Measurements from ENCODE around the gene TOMM20. TPM values are rescaled to one million over a fixed set of nuclear protein-coding genes. Genes with fewer than 3 reads are reported as not detected.

TOMM20 gene
- total and polyA plus RNA-seq, 2 donors (not counting 1 experiment from before 2014, with no cell fraction given), result 25.0 to 77.3 TPM

DNA sequence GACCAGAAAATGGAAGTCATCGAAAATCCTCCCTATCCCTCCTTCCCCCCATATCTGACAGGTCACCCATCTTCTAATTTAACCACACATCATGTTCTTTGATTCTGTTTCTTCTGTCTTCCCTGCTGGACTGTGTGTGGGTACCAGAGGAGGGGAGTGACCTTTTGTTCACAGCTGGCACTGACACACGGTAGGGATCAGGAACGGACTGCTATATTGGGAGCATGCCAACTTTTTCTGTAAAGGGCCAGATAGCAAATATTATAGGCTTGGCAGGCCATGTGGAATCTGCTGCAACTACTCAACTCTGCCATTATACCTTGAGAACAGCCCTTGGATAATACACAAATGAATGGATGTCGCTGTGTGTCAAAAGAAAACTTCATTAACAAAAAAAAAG, 7.5 kb upstream of the TOMM20 start:
- H4K20me1 ChIP-seq (ENCODE audit: control insufficient read depth, insufficient read depth, low read length, poor library complexity, severe bottlenecking), result peaks cover 8% of the 10 kb centered on the region
- ChIA-PET POLR2A (no interaction called here), CTCF (no interaction called here)
- H3K27me3 ChIP-seq (replicated peaks in 1 of 4; ENCODE audit: control extremely low read depth in 1 of 4, control insufficient read depth in 3 of 4, insufficient read depth in 4 of 4, low read length in 3 of 4), result no peaks in the 10 kb centered on the region
- DNase-seq (no peak), ATAC-seq (ENCODE audit: low read depth) (no peak)
- H3K27me3 Mint-ChIP-seq, result no peaks in the 10 kb centered on the region
- H3K4me1 Mint-ChIP-seq, result no peaks in the 10 kb centered on the region
- no peak overlapping the region for H3K9ac ChIP-seq (ENCODE audit: low read length)
- H3K27ac ChIP-seq (ENCODE audit: low read length in 2 of 2), result no peak overlapping the region
- intact Hi-C loops (cut with micrococcal nuclease), result no loop called here
- H3K27ac Mint-ChIP-seq, result no peak overlapping the region
- H3K36me3 ChIP-seq (replicated peaks in 1 of 2; ENCODE audit: control extremely low read depth in 1 of 2, control insufficient read depth in 1 of 2, extremely low read depth in 1 of 2, insufficient read depth in 2 of 2, low read length in 1 of 2), result peaks cover 19 to 69% of the 10 kb centered on the region in 2 experiments
- H3K4me3 ChIP-seq (ENCODE audit: control extremely low read depth in 1 of 5, extremely low read depth in 1 of 5, insufficient read depth in 1 of 5, low read depth in 2 of 5, low read length in 4 of 5), result no peak overlapping the region
- 100% methylated on average over 1 of the region's 4 CpGs for WGBS (ENCODE audit: insufficient coverage)
- H3K9me3 Mint-ChIP-seq (ENCODE audit: insufficient read depth), result no peaks in the 10 kb centered on the region
- H3K4me3 Mint-ChIP-seq, result no peak overlapping the region
- H3K9me3 ChIP-seq (ENCODE audit: control extremely low read depth in 1 of 3, control insufficient read depth in 2 of 3, insufficient read depth in 1 of 3, low read length in 2 of 3), result no peaks in the 10 kb centered on the region
- no peak overlapping the region for H2AFZ ChIP-seq (ENCODE audit: insufficient read depth, low read depth, low read length, poor library complexity, severe bottlenecking)
- H3K4me1 ChIP-seq (ENCODE audit: control insufficient read depth in 2 of 2, insufficient read depth in 2 of 2, low read length in 2 of 2), result no peaks in the 10 kb centered on the region
- H3K4me2 ChIP-seq (replicated peaks; ENCODE audit: low read depth, low read length, poor library complexity, severe bottlenecking), result no peak overlapping the region
- TF ChIP-seq CTCF (IDR thresholded peaks at IDR 0.05), result no peak
- TF ChIP-seq EZH2 (IDR thresholded peaks at IDR 0.05; ENCODE audit: borderline replicate concordance, insufficient read depth, low read depth, low read length, poor library complexity, severe bottlenecking), result no peak
- H3K79me2 ChIP-seq (ENCODE audit: control insufficient read depth, insufficient read depth, low read length), result peaks cover 3% of the 10 kb centered on the region

DNA sequence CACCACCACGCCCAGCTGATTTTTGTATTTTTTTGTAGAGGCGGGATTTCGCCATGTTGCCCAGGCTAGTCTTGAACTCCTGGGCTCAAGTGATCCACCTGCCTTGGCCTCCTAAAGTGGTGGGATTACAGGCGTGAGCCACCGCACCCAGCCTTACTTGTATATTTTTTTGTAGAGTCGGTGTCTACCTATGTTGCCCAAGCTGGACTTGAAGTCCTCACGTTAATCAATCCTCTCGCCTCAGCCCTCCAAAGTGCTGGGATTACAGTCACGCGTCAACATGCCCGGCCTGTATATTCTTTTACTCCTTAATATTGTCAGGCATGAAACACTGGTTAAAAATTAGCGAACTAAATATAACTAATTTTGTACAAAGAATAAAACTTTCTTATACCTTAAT, 5.5 kb upstream of the TOMM20 start:
- H3K27ac Mint-ChIP-seq, result no peak overlapping the region
- TF ChIP-seq CTCF (IDR thresholded peaks at IDR 0.05) (no peak), EZH2 (IDR thresholded peaks at IDR 0.05; ENCODE audit: borderline replicate concordance, insufficient read depth, low read depth, low read length, poor library complexity, severe bottlenecking) (no peak)
- no peaks in the 10 kb centered on the region for H4K20me1 ChIP-seq (ENCODE audit: control insufficient read depth, insufficient read depth, low read length, poor library complexity, severe bottlenecking)
- peaks cover under 1% of the 10 kb centered on the region for H3K4me1 Mint-ChIP-seq
- peaks cover 2% of the 10 kb centered on the region for H3K79me2 ChIP-seq (ENCODE audit: control insufficient read depth, insufficient read depth, low read length)
- CTCF ChIA-PET, result no interaction called here
- no peak overlapping the region for H3K4me2 ChIP-seq (replicated peaks; ENCODE audit: low read depth, low read length, poor library complexity, severe bottlenecking)
- 100% methylated on average over 7 of the region's 12 CpGs for WGBS (ENCODE audit: insufficient coverage)
- H3K4me3 Mint-ChIP-seq, result no peak overlapping the region
- peaks cover 13 to 58% of the 10 kb centered on the region in 2 experiments for H3K36me3 ChIP-seq (replicated peaks in 1 of 2; ENCODE audit: control extremely low read depth in 1 of 2, control insufficient read depth in 1 of 2, extremely low read depth in 1 of 2, insufficient read depth in 2 of 2, low read length in 1 of 2)
- no peak overlapping the region for H3K27ac ChIP-seq (ENCODE audit: low read length in 2 of 2)
- H3K4me1 ChIP-seq (ENCODE audit: control insufficient read depth in 2 of 2, insufficient read depth in 2 of 2, low read length in 2 of 2), result peaks cover 0 to 3% of the 10 kb centered on the region in 2 donors
- H3K27me3 Mint-ChIP-seq, result no peaks in the 10 kb centered on the region
- no peak overlapping the region for H2AFZ ChIP-seq (ENCODE audit: insufficient read depth, low read depth, low read length, poor library complexity, severe bottlenecking)
- no peak for ATAC-seq (ENCODE audit: low read depth)
- intact Hi-C loops (cut with micrococcal nuclease), result no loop called here
- no peaks in the 10 kb centered on the region for H3K9me3 Mint-ChIP-seq (ENCODE audit: insufficient read depth)
- H3K9me3 ChIP-seq (ENCODE audit: control extremely low read depth in 1 of 3, control insufficient read depth in 2 of 3, insufficient read depth in 1 of 3, low read length in 2 of 3), result no peaks in the 10 kb centered on the region
- no peaks in the 10 kb centered on the region for H3K27me3 ChIP-seq (replicated peaks in 1 of 4; ENCODE audit: control extremely low read depth in 1 of 4, control insufficient read depth in 3 of 4, insufficient read depth in 4 of 4, low read length in 3 of 4)
- no peak overlapping the region for H3K9ac ChIP-seq (ENCODE audit: low read length)
- H3K4me3 ChIP-seq (ENCODE audit: control extremely low read depth in 1 of 5, extremely low read depth in 1 of 5, insufficient read depth in 1 of 5, low read depth in 2 of 5, low read length in 4 of 5), result no peak overlapping the region
- DNase-seq, result no peak
- POLR2A ChIA-PET, result no interaction called here

Measured in B cell (primary cell).